Glomerular visceral epithelial cell (primary cell): Measurements from ENCODE around the gene RB1.
"Not testable (repeated sequence)": the region's sequence is repeated elsewhere in the genome, so short reads cannot be mapped to it uniquely, and the experiment has no call there.

Source experiments
- DNase-seq: peaks from one replicate; pipeline ENCODE4 v3.0.0-alpha.2; 2016; ENCODE audit errors: extremely low spot score

The RB1 gene

DNA sequence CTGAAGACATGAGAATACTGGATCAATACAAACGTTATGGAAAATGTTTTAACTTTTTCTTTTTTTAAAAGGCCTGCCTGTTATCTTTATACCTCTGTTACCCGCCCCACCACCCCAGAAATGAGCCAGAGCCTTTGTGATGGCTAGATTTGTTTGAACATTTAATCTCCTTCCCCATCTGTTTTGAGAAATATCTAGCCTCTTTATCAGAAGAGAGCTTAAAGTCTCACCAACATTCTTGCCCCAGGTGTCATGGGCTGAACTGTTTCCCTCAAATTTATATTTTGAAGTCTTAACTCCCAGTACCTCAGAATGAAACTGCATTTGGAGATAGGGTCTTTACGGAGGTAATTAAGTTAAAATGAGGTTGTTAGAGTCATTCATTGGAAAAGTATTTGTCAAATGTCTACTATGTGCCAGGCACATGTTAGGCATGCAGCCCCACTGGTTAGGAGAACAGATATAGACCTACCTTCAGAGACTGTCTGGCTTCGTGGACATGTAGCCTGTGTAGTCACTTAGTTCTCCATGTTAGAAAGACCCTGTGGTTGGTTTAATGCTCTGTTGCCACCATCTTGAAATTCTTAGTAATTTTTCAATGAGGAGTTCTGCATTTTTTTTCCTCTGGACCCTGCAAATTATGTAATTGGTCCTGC, 6.3 kb upstream of the RB1 start:
- no peak for DNase-seq

- DNase-seq = no peak
These were observed 4.0 kb upstream of the RB1 start for GRCh38 chr13:48299591-48299990.

DNA sequence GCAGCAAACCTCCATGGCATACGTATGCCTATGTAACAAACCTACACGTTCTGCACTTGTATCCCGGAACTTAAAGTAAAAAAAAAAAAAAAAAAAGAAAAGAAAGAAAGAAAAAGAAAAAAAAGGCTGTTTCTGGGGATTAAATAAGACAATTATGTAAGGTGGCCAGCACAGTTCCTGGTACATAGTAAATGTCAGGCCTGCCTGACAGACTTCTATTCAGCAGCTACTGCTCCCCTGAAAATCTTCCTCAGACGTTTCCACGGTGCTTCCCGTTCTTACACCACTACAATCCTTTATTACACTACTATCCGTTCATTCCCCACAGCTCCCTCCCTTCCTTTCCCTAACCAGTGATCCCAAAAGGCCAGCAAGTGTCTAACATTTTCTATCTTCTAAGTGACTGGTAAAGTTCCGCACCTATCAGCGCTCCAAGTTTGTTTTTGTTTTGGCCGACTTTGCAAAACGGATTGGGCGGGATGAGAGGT, 636 bp upstream of the RB1 start:
- no peak for DNase-seq

- peak; percentile 51 for DNase-seq
These were observed 759 bp downstream of the RB1 start for GRCh38 chr13:48304143-48304876.

GRCh38 chr13:48311223-48311622, 7.7 kb downstream of the RB1 start:
- DNase-seq = no peak

DNA sequence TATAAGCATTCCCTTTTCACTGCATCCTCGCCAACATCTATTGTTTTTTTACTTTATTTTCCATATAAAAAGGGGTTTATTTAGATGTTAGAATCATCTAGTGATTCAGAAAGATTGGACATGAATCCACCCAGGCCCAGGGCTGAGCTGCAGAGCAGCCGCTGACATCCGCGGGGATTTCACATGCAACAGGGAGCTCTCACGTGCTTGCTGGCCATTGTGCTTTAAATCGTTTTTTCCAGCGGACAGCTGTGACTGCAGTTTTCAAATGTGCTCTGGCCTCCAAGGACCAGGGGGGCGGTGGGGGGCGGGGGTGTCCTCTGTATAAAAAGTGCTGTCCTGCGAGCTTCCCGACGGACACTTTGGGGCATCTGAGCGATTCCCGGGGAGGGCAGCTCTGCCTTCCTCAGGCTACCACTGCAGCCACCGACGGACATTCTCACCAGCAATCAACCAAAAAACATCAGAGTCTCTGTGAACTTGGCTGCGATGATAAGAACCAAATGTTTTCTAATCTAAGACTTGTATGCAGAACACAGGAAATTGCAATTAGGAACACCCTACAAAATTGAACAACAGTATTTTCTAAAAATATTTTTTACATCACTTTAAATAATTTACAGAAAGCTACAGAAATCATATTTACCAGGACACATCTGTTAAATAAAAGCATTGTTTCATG, 12.6 kb downstream of the RB1 start:
- no peak for DNase-seq

DNA sequence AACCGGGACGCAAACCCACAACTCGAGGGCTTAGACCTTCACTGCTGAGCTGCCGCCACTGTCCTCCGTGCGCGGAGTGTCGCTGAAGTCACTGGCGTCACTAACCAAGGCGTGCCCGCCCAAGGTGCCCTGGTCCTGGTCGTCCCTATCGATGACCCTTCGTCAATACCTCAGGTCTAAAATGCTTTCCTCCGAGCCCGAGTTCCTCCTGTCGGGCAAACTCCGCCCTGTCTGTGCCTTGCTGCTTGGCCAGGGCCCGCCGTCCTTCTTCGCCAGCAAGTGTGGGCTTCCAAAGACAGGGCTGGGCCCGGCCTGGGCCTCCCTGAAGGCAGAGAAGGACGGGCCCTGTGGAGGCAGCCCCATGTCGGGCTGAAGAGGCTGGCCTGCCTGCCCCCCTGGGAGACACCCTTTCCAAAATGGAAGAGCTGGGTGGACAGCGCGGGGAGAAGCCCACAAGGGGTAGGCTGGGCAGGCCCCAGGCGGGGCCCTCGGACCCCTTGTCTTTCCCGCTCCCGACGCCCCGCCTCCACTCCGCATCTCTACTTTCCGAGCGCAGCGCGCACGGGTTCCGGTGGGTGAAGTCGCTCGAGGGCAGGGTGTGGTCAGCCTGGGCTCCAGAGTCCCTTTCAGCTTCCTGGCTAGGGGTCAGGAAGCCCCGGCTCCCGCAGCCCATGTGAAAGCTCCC, 13.4 kb downstream of the RB1 start:
- DNase-seq = no peak

DNA sequence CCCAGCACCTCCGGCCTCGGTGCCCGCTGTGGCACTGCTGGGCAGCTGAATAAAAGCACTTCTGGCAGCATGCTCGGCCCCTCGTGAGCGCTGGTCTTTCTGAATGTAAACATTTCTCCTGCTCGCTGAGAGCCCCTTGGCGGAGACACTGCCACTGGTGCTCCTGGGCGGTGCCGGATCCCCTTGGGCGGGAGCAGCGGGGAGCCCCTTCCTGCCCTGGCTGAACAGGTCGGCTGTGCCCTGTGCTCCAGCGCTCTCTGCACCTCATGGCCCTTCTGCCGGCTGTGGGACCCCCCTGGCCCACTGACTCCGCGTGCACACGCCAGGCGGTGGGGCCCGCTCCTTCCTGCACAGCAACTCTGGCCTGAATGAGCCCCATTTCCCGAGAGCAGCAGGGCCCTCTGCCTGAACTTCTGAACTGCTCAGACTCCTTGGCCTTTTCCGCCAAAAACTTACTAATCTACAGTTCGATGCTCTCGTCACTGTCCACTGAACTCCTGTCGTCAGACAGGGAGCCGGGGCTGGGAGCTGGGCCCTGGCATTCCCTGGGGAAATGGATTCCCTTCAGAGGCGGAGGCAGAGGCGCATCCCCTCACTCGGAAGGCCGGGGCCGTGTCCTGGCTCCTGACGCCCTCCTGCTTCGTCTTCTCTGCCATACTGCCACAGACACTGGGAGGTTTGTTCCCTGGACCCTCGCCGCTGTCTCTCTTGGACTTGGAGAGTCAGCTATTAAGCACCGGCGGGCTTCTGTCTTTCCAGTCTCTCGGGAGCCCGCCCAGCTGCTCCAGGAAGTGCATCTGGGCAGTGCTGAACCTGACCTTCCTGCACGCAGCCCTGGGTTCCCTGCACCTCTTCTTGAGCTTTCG, 14.2 kb downstream of the RB1 start:
- DNase-seq = no peak

GRCh38 chr13:48318377-48318811, 14.8 kb downstream of the RB1 start:
- DNase-seq = no peak

DNA sequence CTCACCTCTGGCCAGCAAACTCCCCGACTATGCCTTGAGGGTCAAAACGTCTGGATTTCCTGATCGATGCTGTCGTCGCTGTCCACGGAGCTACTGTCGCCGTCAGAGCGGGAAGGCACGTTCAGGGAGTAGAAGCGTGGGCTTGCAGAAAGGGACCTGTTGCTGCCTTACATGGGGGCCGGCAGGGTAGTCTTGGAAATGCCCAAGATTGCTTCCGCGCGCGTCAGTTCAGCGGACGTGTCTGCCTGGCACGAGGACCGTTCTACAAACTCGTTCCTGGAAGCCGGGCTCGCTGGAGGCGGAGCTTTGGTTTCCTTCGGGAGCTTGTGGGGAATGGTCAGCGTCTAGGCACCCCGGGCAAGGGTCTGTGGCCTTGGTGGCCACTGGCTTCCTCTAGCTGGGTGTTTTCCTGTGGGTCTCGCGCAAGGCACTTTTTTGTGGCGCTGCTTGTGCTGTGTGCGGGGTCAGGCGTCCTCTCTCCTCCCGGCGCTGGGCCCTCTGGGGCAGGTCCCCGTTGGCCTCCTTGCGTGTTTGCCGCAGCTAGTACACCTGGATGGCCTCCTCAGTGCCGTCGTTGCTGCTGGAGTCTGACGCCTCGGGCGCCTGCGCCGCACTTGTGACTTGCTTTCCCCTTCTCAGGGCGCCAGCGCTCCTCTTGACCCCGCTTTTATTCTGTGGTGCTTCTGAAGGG, 15.4 kb downstream of the RB1 start:
- no peak for DNase-seq

DNA sequence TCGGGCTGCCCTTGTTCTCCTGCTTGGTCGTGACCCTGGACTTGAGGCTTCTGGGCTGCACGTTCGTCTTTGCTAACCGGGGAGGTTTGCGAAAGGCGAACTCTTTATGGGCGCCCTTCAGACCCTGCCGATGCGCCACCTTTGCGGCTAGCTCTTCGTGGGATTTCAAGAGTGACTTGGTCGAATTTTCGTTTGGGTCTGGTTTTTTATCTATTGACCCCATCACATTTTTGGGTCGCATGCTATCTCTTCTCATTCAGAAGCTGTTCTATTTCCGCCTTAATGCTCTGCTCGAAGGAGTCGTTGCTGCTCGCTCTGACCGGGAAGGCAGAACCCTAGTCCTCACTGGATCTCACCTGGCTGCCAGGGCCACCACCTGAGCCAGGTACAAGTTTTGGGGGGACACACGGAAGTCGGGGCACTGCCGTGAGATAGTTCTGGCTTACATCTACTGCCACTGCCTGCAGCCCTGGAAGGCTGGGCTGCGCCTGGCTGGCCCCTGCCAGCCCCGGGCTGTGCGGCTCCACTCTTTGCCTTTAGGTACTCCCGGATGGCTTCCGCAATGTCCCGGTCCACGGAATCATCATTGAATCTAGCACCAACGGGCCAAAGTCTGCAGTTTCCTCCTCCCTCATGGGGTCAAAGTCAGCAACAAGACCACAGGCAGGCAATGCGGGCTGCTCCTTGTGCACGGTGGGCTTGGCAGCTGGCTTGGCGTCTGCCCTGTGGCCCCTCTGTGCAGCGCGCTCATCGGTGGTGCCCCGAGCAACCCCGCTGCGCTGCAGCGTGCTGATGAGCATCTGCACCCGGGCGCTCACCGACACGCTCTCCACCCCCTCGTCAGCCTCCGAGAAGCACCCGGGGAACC, 16.2 kb downstream of the RB1 start:
- DNase-seq = no peak

- no peak for DNase-seq
These were observed 16.8 kb downstream of the RB1 start for GRCh38 chr13:48320399-48320790.

- no peak for DNase-seq
These were observed 17.4 kb downstream of the RB1 start for GRCh38 chr13:48320891-48321510.

GRCh38 chr13:48322294-48322693, 18.7 kb downstream of the RB1 start:
- no peak for DNase-seq

GRCh38 chr13:48333976-48334375, 30.4 kb downstream of the RB1 start:
- peak; percentile 8 for DNase-seq

- DNase-seq = no peak
These were observed 31.1 kb downstream of the RB1 start for GRCh38 chr13:48334534-48335127.

DNA sequence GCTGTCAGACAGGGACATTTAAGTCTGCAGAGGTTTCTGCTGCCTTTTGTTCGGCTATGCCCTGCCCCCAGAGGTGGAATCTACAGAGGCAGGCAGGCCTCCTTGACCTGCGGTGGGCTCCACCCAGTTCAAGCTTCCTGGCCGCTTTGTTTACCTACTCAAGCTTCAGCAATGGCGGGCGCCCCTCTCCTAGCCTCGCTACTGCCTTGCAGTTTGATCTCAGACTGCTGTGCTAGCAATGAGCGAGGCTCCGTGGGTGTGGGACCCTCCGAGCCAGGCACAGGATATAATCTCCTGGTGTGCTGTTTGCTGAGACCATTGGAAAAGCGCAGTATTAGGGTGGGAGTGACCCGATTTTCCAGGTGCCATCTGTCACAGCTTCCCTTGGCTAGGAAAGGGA, 35.6 kb downstream of the RB1 start:
- DNase-seq = not testable (repeated sequence)

DNA sequence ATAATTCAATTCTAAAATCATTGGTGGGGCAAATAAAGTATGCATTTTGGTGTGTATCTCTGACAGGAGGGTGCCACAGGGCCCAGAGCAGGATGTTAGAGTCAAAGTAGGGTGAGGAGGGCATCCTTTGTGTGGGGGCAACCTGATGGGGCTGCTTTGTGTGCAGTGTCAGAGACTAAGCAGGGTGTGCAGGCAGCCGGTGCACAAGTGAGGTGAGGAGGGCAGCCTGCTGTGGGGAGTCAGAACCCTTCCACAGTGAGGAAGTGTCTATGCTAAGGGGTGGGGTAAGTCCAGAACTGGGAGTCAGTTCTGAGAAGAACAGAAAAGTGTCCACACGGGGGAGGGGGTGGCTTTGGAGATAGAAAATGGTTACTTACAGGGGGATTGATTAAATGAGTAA, 40.7 kb downstream of the RB1 start:
- no peak for DNase-seq

DNA sequence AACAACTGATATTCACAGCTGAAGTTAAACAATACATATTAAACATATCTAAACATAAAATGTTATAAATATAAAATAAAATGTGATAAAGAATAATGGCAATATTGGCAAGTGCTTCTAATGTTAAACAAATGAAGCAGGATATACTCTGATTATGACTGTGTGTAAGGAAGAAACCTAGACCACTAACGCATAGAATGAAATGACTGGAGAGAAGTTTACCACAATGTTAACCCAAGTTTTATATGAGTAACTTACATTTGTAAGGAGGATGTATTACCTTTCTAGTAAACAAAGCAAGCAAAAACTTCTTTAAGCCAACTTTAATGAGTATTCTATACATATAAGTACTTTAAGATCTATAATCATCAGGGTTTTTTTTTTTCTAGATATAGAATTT, 43.0 kb downstream of the RB1 start:
- no peak for DNase-seq
